Hematopoietic multipotent progenitor cell treated with erythropoietin and hydrocortisone succinate and interleukin-3 and kit ligand, for 17 days (in vitro differentiated cells): ENCODE data around the gene DENND10.
"Not testable (repeated sequence)": the region's sequence is repeated elsewhere in the genome, so short reads cannot be mapped to it uniquely, and the experiment has no call there.

Source experiments
- DNase-seq: peaks from one replicate; pipeline ENCODE4 v3.0.0-alpha.2; 2015; ENCODE audit warnings: low spot score

The DENND10 gene

DNA sequence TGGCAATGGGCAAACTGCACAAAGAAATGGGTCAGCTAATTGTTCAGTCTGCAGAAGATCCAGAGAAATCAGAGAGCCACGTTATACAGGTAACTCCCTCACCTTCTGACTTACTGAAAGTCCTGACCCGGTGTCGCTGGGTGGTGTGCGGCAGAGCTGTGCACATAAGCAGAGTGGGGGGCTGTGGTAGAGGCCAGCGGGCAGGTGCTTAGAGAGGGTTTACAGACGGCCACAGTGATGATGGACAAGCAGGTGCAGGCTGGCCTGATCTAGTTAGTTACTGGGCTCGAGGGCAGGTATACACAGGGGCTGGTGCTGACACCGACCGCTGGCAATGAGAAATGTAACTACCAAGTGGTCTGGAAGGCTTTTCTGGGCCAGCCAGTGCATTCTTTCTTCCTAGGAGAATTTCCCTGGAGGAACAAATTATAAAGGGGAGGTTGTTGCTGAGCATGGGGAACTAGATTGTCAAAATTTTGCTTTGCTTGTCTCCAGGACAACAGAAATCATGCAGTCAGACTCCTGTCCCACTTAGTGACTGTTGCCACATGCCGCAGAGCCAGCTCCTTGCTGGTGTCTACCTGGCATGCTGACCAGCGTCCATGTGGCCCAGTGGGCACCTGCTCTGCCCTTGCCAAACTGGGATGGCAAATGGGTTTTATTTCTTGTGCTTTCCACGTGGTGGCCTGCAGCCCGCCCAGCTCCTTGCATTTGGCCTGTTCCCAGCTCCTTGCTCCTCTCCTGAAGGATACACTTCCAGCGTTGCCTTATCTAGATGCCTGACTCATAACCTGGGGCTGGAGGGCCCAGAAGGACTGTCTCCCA is 28.8 kb downstream of the DENND10 start:
- DNase-seq: no peak

DNA sequence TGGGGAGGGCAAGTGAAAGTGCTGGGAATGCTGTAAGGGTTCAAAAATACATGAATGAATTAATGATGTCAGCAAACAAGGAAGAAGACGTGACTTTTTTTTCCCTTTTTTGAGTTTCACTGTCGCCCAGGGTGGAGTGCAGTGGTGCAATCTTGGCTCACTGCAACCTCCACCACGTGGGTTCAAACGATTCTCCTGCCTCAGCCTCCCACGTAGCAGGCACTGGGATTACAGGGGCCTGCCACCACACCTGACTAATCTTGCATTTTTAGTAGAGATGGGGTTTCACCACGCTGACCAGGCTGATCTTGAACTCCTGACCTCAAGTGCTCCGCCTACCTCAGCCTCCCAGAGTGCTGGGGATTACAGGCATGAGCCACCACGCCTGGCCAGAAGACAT is 30.0 kb downstream of the DENND10 start:
- no peak for DNase-seq

DNA sequence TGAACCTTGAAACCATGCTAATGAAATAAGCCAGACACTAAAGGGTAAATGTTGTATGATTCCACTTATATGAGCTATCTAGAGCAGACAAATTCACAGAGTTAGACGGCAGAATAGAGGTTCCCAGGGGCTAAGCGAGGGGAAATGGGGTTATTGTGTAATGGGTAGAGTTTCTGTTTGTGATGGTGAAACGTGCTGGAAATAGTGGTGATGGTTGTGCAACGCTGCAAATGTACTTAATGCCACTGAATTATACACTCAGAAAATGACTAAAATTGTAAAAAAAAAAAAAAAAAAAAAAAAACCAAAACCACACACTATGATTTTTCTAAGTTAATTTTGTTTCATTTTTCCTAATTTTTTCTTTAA is 31.6 kb downstream of the DENND10 start:
- no peak for DNase-seq

DNA sequence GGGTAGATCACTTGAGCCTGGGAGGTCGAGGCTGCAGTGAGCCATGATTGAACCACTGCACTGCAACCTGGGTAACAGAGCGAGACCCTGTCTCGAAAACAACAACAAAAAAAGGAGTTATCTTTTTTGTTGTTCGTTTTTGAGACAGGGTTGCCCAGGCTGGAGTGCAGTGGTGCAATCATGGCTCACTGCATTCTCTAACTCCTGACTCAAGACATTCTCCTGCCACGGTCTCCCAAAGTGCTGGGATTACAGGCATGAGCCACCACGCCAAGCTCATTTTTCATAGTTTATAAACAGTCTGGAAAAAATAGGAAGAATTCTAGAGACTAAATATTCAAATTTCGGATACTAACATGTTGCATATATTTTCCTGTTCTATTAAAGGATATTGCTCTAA is 32.2 kb downstream of the DENND10 start:
- no peak for DNase-seq

DNA sequence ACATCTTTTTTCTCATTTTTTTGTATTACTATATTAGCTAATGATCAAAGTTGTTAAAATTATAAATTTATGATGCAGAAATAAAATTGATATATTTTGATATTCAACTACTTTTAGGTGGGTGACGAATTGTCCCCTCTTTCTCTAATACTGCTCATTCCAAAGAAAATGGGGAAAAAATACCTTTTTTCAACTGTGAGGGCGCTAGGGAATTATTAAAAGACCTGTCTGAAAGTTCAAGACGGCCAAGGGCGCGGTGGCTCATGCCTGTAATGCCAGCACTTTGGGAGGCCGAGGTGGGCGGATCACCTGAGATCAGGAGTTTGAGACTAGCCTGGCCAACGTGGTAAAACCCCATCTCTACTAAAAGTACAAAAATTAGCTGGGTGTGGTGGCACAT is 34.0 kb downstream of the DENND10 start:
- DNase-seq: not testable (repeated sequence)

DNA sequence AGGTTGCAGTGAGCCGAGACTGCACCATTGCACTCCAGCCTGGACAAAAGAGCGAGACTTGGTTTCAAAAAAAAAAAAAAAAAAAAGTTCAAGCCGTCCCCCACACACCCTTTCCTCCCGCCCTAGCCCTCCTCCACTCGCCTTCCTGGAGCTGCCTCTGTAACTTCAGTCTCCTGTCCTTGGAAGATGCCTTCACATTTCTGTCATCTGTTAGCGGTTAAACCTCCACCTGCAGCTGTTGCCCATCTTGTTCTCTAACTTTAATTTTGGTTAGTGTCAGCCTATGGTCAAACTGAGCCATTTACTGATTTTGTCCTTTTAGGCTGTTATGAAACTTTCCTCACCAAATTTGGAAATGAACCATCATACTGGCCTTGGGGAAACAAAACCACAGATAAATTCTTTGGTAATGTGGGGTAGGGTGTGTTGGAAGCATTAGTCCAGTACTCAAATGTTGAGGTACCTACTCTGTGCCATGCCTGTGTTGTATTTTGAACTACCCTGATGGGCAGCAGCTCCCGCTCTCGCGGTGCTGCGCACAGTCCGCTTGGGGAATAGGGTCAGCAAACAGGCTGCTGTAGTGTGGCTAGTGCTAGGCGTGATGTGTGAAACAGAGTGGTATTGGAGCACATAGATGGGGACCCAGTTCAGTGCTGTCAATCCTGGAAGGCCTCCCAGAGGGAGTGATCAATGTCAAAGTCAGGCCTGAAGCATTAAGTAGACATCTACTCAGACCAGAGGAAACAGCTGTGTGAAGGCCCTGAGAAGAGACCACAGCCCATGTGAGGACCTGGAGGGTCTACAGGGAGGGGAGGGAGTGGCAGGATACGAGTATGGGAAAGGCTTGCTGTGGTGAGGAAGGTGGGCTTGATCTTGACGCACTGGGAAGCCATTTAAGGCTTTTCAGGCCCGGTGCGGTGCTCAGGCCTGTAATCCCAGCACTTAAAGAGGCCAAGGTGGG is 34.7 kb downstream of the DENND10 start:
- no peak for DNase-seq

DNA sequence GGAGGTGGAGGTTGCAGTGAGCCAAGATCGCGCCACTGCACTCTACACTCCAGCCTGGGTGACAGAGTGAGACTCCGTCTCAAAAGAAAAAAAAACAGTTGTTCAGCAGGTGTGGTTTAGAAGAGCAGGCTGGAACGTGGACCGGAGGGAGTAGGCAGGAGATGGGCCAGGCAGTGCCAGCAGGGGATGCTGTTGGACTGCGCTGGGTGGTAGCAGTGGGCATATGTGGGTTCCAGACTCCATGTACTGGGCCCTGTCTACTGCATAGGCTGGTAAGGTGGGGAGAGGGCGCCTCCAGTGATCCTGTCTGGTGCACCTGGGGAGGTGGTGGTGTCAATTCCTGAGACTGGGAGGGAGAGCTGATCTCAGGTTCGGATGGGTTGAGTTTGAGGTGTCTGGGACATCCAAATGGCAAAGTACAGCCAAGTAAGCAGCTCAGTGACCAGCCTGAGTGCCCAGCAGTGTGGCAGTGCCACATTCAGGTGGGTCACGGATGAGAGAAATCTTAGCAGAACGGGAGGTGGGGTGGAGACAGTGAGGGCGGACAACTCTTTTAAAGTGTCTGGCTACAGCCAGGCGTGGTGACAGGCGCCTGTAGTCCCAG is 35.7 kb downstream of the DENND10 start:
- DNase-seq: peak; percentile 65

DNA sequence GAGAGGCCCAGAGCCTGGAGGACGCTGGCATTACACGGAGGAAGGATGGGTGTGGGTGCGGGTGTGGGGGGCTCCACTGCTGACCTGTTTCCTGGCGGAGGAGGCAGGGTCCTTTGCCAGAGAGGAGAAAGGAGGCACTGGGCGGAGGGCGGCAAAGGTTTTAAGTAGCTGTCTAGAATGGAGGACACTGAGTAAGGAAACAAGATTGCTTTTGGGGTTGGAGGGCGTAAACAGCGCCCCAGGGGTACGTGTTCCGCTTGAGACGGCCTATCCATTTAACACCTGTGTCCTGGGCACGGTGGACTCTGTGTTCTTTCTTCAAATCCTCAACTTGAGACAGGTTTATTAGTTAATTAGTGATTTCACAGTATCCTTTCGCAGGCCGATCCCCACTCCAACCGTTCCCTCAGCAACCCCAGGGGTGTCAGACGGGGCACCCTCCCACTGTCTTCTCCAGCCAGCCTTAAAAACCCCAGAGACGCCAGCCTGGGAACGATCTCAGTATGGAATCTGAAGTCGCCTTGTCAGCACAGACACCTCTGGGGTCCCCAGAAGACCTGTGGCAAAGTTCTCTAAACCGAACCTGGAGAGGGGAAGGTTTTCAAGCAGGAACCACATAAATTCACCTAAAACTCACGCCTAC is 36.8 kb downstream of the DENND10 start:
- no peak for DNase-seq

DNA sequence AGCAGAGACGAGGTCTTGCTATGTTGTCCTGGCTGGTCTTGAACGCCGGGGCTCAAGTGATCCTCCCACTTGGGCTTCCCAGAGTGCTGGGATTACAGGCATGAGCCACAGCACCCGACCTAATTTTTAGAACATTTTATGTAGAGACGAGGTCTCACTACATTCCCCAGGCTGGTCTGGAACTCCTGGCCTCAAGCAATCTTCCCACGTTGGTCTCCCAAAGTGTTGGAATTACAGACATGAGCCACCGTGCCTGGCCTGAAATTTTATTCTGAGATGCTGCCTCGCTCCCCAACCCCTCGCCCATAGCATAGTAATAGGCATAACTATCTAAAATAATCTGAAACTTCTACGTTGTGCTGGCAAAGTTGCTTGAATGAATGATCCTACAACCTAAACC is 39.7 kb downstream of the DENND10 start:
- DNase-seq: no peak

DNA sequence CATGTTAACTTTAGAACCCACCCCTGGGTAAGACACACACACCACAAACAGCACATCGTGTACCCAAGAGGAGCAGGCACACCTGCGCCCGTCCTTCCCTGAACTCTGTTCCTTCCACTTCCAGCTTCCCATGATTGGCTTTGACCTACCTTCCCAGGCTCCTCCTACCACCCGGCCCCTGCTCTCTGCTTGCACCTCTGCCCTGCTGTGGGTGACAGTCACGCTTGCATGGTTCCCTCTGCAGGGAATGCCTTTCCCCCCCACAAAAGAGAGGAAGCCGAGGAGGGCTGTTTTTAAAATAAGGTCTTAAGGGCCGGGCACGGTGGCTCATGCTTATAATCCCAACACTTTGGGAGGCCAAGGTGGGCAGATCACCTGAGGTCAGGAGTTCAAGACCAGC is 45.2 kb downstream of the DENND10 start:
- no peak for DNase-seq

DNA sequence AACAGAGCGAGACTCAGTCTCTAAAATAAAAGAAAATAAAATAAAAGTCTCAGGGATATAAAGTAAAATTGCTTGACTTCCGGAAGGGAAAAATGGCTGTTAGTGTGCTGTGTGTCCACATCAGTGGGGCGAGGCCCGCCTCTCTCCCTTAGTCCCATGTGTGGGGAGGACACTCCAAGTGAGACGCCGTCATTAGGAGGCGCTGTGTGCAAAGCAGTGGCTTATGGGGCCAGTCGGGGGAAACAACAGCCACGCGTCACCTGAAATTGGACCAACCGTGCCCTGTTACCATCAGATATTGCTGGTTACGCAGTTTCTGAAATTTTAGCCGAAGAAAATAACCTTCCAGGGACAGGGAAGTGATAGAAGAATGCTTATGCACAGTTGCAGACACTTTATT is 45.8 kb downstream of the DENND10 start:
- DNase-seq: peak; percentile 20

DNA sequence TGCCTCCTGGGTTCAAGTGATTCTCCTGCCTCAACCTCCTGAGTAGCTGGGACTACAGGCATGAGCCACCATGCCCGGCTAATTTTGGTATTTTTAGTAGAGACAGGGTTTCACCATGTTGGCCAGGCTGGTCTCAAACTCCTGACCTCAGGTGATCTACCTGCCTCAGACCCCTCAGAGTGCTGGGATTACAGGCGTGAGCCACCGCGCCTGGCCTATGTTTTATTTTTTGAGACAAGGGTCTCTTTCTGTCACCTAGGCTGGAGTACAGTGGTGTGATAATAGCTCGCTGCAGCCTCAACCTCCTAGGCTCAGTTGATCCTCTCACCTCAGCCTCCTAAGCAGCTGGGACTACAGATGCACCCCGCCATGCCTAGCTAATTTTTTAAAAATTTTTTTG is 47.7 kb downstream of the DENND10 start:
- DNase-seq: not testable (repeated sequence)

DNA sequence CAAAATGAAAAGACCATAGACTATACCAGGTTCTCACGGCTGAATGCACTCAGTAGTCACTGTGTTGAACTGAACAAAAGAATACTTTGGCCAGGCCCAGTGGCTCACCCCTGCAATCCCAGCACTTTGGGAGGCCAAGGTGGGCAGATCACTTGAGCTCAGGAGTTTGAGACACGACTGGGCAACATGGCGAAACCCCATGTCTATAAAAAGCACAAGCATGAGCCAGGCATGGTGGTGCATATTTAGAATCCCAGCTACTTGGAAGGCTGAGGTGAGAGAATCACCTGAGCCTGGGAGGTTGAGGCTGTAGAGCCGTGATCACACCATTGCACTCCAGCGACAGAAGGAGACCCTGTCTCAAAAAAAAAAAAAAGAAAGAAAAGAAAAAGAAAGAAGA is 49.1 kb downstream of the DENND10 start:
- DNase-seq: no peak

DNA sequence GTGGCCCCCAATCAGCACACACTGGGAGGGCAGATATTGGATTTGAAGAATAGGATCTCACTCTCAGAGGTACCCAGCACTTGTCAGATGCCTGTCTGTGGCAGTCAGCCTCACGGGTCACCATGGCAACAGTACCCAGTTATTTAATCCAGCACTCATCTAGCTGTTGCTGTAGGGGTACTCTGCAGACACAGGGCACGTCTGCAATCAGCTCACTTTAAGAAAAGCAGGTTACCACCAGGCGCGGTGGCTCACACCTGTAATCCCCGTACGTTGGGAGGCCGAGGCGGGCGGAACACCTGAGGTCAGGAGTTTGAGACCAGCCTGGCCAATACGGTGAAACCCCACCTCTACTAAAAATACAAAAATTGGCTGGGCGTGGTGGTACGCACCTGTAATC is 49.7 kb downstream of the DENND10 start:
- no peak for DNase-seq

DNA sequence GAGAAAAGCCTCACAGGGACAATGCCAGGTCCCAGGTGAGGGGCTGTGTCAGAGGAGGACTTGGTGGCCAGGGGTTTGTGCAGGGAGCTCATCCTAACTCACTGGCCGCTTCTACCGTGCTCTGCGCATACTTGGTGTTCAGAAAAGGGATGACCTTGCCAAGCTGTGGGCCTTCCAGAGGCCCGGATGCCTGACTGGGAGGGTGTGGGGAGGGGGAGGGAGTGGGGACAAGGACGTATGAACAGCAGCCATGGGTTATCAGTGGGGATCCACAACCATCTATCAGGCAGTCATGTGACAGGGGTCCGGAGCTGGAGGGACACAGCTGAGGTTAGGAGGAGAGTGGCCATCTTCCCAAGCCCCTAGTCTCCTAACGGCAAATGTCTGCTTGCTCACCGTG is 55.4 kb downstream of the DENND10 start:
- no peak for DNase-seq

DNA sequence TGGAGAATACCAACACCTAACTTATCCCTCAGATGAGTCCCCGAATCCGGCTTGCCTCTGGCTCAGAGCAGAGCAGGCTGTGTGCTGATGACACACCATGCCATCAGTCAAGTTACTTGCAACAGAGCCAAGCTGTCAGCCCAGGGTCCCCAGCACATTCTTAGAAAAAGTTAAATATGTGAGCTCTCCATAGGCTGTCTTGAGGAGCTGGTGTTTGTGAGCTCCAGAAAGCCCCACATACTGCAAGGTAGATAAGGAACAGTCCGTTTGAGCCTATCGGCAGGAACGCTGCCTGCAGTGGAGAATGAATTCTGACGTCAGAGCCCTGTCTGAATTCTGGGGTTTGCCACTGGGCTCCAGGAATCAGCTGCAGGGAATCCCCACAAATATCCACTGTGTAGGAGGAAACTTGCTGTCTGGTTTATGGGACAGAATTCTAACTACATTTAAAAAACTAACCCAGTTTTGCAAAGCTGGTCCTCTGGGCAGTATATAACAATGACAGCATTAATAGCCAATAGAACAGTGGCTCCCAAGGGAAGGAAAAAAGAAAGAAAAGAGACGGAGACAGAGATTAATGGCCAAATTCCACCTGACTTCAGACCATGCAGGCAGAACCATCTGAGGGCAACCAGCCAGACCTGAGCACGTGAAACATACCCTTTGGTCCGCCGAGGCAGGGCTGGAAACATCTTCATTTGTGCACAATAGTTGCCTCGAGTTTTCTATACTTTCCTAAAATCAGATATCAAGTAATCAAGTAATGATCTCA is 58.0 kb downstream of the DENND10 start:
- DNase-seq: no peak

DNA sequence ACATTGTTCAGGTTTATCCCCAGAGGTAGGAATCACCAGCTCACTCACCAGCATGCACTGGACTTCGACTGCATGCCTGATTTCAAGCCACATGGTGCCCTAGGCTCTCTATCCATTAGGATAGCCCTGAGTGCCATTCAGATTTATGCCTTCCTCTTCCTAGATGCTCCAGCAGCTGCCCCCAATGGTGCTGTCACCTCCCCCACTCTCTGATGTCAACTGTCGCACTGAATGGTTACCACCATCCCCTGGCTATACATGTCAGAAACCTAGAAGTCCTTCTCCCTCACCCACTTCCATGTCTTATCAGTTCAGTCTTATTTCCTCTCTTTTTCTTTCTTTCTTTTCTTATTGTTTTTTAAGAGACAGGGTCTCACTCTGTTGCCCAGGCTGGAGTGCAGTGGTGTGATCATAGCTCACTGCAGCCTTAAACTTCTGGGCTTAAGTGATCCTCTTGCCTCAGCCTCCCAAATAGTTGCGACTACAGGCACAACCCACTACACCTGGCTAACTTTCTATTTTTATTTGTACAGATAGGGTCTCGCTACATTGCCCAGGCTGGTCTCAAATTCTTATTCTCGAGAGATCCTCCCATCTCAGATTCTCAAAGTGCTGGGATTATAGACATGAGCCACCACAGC is 58.7 kb downstream of the DENND10 start:
- DNase-seq: no peak

DNA sequence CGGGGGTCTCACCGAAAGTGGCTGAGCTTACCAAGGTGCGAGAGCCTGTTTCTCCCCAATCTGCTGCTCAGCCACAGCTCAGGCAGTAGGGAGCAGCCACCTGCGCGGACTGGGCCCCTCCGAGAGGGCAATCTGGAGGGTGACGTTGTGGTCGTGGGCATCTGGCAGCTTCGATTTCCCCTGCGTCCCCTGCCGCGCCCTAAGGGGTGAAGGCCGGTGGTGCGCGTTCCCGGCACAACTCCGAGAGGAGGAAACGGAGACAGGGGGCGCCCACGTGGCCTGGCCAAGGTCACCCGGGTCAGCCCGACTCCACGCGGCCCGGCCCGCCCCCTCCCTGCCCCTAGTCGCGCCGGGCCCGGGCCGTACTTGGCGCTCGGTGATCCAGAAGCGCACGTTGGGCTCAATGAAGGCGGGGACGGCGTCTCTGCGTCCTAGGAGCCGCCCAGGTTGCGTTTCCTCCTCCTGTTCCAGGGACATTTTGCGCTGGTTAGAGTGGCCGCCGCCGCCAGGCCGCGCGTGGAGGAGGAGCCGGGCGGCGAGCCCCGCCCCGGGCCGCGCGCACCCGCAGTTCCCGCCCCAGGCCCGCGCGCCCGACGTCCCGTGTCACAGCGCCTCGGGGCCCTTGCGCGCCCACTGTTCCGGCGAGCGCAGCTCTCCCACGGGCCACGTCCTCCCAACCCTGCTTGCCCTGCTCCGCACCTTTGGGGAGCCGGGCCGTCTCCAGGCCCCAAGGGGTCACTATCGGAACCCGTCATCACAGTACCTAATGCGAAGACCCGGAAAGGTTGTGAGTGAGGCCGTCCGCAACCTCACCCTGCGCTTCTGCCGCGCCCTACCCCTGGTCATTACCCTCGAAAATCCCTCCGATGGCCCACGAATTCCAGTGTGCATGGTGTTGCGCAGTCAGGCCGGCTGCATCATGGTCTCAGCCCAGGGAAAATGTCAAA is 61.5 kb downstream of the DENND10 start, which contains the start of gene SFXN4:
Gene SFXN4, minus strand, starts transcription at position 544 of the 947 bp plus-strand sequence. Its CDS starts 67 bp downstream, at position 477.
- DNase-seq: peak; percentile 66

DNA sequence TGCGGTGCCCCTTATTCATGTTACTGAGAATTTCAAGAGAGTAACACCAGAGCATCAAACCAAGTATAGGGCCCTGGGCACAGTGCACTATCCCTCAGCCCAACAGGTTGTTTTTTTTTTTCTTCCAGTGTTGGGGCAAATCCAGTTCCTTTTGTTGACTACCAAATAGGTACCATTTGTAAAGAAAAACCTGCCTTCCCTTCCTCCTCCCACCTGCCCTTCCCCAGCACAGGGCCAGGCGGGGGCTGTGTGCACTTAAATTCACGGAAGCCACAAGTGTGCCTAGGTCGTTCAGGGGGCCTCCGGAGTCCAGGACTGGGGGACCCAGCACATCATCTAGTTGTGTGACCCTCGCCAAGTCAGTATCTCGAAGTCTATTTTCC is 62.2 kb downstream of the DENND10 start:
- no peak for DNase-seq

DNA sequence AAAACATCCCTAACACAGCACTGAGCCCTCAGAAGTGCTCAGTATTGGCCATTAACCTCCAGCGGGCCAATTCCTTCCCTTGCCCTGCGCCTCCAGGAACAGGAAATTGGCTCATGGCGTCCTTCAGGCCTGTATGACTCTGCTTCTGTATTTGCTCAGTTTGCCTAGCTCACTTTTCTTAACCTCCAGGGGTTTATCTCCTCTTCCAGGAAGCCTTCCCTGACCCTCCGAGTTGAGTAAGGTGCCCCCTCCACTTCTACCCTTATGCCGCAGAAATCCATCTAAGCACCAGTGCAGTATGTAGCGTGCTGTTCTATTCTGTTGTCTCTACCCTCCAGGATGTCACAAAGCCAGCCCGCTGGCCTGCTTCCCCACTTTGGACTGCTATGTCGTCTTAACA is 62.7 kb downstream of the DENND10 start:
- no peak for DNase-seq
